HG03064 (cell line): ENCODE data around the gene PHC1.

ENCODE experiments used
- ATAC-seq: cut with Tn5 transposase; IDR thresholded peaks from one replicate; pipeline ENCODE4 v1.9.1; 2021; ENCODE audit warnings: low read depth; ENCODE audit not compliant: unreplicated experiment

Gene PHC1

DNA sequence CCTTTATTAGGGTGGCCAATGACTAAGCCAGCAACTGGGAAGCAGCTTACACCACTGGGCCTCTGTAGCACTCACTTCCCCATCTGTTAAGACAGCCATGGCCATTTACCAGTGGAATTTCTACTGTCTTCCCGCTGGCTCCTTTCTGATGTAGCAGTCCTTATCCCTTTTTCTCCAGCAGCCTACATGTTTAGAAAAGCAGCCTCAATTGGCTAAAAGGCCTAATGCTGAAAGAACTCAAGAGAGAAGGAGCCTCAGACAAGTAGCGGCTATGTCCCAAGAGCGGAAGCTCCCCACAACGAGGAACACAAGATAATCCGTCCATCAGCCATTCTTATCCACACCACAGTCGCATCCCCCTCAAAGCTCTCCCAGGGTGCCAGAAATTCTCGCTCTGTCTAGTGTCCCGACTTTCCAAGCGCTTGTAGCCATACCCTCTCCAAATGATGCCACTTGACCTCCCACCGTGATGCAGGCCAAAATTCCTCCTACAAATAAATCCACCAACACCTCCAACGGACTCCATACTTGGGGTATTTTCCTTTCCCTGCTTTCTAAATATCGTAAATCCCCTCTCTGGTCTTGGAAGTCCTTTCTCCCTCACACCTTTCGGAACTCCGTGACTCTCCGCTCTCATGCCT lies 34.5 kb downstream of the PHC1 start:
- ATAC-seq, result no peak

DNA sequence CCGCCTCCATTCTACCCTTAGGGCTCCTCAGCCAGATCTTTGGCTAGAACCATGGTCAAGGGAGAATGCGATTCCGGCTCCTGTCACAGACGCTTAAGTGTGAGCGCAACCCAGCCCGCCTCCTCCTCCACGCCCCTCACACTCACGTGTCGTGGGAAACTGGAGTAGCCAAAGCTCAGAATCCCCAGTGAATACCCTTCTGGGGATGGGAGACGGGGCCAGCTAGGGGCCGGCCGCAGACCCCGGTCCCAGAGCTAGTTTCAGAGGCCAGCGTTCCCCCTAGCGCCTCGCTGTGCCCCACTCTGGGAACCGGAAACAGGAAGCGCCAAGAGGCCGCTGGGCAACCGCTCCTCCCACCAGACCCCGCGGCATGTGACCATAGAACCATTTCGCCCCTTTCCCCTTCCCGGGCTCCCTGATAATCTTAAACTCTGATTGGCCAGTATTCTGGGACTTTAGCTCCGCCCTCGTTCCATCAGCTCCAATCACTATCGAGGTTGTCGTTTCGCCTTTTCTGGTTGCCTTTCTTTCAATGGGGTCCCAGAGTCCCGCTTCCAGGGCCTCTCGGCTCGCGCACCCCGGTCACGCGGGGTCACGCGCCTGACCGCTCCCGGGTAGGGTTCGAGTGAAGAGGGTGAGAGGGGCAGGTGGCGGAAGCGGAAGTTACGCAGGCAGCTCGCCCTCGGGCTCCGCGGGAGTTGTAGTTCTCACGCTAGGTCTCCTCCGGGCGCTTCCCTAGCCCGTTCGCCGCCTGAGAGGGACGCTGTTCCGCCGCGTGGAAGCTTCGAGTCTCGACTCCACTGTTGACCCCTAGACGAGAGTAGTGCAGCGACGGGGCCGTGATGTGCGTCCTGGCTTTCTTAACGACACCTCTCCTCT lies 35.3 kb downstream of the PHC1 start, which contains the start of gene M6PR:
TSS of gene M6PR (minus strand) at position 304 of the 879 bp plus-strand sequence. CDS start 3,241 bp downstream, outside the sequence.
- peak; percentile 84 for ATAC-seq

DNA sequence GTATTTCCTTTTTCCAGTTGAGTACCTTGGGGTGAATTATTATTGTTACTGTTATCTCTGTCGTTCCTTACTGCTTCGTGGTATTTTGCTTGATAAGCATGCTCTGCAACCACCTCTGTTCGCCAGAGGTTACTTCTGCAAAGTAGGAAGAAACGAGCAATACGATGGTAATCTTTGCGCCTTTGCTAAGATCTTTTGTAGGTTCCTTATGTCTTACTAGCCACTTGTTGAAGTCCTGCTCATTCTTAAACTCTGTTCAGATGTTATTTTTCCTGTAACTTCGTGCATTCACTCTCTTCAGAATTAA lies 35.9 kb downstream of the PHC1 start:
- no peak for ATAC-seq

DNA sequence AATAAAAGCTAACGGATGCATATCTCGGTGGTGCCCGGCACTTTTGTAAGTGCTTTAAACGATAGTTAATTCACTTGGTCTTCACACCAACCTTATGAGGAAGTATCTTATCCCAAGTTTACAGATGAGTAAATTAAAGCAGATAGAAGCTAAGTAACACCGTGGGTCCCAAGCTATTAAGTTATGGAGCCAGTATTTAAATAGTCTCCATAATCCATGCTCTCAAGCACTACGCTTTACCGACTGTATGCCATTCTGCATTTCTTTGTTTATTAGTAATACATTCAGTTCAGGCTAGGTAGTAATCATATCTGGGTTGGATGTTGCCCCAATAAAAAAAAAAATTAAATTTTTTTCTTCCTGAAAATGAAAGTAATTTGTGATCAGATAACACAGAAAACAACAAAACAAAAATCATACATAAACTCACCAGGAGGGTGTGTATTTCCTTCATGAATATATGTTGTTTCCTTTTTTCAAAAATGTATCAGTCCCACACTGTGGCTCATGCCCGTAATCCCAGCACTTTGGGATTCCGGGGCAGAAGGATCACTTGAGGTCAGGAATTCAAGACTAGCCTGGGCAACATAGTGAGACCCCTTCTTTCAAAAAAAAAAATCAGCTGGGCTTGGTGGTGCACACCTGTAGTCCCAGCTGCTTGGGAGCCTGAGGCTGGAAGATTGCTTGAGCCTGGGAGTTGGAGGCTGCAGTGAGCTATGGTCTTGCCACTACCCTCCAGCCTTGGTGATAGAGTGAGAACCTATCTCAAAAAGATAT lies 36.6 kb downstream of the PHC1 start:
- no peak for ATAC-seq

DNA sequence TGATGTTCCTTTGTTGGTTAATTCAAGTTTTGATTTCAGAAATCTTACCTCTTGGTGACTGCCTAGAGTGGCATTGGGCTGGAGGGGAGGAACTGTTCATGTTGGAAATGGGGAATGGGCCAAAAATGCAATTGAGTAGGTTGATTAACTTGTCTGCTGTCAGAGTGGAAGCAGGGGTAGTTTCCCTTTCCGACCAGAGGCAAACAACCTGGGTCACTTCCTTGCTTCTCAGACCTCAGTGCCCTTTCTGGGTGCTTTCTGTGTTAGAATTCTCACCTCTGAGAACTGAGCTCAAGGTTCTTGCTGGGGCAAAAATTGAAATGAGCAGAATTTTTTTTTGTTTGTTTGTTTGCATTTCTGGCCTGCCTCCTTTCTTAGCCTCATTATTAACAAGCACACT lies 37.4 kb downstream of the PHC1 start:
- no peak for ATAC-seq

DNA sequence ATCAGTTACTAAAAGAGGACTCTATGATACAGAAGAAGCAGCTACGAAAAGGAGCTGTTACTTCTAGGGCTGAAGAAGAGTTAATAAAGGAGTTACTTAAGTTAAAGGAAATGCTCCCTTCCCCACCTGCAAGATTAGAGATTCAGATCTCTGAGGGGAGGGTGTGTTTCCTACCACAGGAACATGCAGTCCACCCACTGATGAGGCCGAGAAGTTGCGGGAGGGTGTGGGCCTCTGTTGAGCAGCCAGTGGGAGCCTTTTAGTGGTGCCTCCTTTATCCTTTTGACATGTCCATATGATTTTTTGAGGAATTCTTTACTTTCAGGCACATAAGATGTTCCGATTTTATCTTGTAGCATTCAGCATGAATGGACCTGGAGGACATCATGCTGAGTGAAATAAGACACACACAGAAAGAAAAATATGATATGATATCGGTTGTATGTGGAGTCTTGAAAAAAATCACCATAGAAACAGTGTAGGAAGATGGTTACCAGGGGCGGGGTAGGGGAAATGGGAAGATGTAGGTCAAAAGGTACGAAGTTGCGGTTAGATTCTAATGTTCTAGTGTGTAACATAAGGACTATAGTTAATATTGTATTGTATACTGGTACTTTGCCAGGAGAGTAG lies 39.6 kb downstream of the PHC1 start:
- no peak for ATAC-seq

DNA sequence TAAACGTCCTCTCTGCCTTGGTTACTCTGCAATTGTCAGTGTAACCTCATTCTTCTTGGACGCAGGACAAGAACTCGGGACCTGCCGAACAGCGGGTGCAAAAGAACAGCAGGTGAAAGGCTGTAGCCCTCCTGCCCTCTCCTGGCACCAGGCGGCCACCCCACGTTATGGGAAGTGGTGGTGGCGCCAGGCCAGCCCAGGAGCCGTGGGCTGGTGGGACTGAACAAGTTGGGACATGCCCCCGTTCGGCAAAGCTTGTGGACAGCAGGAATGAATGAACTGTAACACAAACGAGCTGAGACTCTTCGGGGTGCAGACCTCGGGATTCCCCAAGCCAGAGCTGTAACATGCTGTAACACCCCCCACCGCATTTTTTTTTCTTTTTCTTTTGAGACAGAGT lies 41.8 kb downstream of the PHC1 start:
- ATAC-seq, result no peak

DNA sequence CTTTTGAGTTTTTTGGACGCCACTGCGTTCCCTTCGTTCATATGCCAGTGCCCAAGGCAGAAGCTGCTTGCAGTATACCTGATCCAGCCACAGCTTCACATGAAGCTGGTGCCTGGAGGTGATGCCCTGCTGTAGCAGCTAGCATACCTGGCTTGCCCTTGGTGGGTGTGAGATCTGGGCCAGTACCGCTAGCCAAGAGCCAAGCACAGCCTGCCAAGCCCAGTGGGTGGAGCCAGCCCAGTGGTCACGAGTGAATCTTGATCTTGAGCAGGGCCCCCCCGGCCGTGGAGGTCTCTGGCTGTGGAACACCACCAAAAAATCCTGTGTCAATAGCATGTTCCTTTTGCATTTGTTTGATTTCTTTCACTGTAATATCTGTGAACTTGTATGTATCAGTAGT lies 42.5 kb downstream of the PHC1 start:
- no peak for ATAC-seq

DNA sequence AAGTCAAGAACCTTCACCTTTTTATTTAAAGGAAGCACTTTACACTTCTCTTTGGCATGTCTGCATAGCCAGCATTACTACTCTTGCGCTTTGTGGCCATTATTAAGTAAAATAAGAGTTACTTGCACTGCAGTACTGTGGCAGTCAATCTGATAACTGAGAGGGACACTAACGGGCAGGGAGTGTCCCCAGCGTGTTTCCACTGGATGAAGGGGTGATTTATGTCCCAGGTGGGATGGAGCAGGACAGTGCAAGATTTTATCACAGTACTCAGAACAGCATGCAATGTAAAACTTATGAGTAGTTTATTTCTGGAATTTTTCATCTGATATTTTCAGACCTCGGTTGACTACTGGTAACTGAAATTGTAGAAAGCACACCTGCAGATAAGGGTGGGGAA lies 43.3 kb downstream of the PHC1 start:
- no peak for ATAC-seq

DNA sequence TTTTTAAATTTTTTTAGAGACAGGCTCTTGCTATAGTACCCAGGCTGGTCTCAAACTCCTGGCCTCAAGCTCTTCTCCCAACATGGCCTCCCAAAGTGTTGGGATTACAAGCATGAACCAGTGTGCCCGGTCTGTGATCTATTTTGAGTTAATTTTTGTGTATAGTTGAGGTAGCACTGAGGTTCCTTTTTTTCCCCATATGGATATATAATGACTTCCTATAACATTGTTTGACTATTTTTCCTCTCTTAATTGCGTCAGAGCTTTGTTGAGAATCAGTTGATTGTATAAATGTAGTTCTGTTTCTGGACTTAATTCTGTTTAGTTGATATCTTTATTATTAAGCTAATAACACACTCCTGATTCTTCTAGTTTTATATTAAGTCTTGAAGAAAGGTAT lies 43.8 kb downstream of the PHC1 start:
- no peak for ATAC-seq

DNA sequence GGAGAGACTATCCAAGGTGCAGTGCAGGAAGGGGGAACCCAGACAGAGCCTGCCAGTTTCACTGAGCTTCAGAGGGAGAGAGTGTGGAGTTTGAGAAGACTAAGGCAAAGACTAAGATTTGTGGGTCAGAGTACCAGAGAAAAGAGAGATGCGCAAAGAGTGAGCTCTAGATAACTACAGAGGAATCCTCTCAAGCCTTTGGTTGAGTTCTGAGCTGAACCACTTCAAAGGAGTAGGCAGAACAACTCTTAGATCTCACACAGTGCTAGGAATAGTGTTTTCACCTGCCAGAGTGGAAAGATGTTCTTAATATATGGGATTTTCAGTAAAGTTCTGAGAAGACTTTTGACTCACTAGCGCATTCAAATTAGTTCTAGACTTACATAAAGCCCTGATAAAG lies 45.9 kb downstream of the PHC1 start:
- ATAC-seq, result no peak

DNA sequence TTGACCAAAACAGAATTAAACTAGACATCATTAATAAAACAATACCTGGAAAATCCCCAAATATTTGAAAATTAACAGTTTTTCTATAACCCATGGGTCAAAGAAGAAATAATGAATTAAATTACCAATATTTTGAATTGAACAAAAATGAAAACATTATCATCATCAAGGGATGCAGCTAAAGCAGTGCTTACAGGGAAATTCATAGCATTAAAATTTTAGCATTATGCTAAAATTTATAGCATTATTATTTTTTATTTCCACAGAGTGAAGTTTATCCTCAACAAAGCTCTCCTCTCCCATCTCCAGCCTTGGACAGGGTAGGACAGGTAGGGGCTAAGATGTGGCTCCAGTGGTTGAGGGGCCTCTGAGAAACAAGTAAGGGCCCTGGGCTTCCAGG lies 54.5 kb downstream of the PHC1 start:
- no peak for ATAC-seq

DNA sequence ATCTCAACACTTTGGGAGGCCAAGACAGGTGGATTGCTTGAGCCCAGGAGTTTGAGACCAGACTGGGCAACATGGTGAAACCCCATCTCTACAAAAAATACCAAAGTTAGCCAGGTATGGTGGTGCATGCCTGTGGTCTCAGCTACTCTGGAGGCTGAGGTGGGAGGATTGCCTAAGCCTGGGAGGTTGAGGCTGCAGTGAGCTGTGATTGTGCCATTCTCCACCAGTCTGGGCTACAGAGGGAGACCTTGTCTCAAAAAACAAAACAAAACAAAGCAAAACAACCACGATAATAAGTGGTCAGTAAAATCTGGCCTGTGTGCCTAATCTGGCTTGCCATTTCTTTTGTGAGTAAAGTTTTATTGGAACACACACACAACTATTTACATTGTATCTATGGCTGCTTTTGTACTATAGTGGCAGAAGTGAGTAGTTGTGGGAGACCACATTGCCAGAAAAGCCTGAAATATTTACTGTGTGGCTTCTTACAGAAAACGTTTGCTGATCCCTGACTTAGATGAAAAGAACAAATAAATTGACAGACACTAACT lies 55.6 kb downstream of the PHC1 start:
- no peak for ATAC-seq

DNA sequence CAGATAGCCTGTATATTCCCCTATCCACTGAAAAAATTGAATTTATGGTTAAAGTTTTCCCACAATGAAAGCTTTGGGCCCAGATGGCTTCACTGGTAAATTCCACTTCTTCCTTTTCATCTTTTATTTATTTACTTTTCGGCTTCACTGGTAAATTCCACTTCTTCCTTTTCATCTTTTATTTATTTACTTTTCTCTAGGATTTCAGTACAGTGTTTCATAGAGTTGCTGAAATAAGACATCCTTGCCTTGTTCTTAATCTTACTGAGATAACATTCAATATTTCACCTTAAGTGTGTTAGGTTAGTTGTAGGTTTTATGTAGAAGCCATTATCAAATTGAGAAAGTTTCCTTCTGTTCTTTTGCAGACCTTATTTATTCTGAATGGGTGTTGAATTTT lies 56.1 kb downstream of the PHC1 start:
- no peak for ATAC-seq

DNA sequence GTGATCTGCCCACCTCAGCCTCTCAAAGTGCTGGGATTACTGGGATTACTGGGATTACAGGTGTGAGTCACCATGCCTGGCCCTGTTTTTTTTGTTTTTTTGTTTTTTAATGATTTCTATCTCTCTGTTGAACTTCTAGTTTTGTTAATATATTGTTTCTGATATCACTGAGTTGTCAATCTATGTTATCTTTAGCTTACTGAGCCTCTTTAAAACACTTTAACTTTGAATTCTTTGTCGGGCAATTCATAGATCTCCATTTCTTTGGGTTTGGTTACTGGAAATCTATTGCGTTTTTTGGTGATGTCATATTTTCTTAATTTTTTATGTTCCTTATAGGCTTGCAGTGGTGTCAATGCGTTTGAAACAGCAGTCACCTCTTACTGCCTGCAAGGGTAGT lies 65.8 kb downstream of the PHC1 start:
- no peak for ATAC-seq

DNA sequence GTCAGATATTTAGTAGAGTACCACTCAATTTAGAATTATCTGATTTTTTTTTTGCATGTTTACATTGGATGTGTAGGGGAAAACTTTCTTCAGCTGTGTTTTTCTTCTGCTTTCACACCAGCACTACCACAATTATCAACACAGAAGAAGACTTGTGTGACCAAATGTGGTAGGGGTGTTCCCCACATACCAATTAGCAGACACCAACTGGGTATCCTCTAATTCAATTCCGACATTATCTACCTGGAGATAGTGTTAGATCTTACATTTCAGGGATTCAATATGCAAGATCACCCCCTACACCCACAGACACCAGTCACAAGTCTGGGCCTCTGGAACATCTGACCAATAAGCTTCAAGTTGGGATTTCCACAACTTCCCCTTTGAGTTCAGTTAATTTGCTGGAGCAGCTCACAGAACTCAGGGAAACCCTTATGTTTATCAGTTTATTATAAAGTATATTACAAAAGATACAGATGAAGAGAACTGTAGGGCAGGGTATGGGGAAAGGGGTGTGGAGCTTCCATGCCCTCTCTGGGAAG lies 71.0 kb downstream of the PHC1 start:
- no peak for ATAC-seq

DNA sequence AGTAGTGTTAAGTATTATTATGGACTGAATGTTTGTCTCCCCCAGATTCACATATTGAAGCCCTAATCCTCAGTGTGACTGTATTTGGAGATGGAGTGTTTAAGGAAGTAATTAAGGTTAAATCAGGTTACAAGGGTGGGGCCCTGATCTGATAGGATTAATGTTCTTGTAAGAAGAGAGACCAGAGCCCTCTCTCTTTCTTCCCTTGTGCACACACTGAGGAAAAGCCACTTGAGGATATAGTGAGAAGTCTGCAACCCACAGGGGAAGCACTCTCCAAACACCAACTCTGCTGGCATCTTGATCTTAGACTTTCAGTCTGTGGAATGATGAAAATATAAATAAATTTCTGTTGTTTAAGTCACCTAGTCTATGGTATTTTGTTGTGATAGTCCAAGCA lies 72.9 kb downstream of the PHC1 start:
- no peak for ATAC-seq

DNA sequence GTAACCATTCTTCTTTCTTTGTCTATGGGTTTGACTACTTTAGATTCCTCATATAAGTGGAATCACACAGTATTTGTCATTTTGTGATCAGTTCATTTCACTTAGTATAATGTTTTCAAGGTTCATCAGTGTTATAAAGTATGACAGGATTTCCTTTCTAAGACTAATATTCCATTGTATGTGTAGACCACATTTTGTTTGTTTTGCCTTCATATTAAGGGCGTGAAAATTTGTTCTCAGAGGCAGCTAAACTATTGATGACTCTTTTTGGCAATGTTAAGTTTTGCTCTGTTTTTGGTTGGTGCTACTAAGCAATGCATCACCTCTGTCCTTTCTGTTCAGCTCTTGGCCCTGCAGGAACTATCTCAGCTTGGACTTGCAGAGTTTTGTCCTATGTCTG lies 73.4 kb downstream of the PHC1 start:
- ATAC-seq, result no peak

DNA sequence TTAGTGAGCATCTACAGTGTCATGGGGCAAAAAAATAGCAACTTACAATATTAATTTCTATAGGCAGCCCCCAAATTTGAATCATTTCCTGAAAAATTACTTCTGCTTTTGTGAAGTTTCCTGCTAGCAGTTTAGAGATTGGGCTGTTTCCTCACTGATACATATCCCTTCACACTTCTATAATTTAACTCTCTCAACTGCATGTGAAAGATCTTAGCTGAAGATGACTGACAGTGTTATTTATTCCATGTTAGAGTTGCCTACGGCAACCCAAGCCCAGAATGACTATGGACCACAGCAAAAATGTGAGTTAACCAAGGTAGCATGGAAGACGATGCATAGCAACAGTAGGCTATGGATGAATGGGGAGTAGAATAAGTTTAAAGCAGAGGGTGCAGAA lies 75.1 kb downstream of the PHC1 start, which contains the start of gene KLRG1:
TSS of gene KLRG1 (plus strand) at position 134 of the 400 bp plus-strand sequence. CDS start at position 224, 90 bp downstream.
- no peak for ATAC-seq
